Stimulated activated CD4-positive, alpha-beta T cell treated with anti-CD3 and anti-CD28 coated beads, Interleukin-15, amount 100 ng/mL, for 48 hours (primary cell): Measurements from ENCODE around the gene MALRD1.
"Not testable (repeated sequence)": the region's sequence is repeated elsewhere in the genome, so short reads cannot be mapped to it uniquely, and the experiment has no call there.

Experiments used
- DNase-seq, 2 donors: peaks; one replicate each; pipeline ENCODE4 v3.0.0-alpha.2; 2020; ENCODE audit warnings: low read depth in 2 of 2

Gene MALRD1

DNA sequence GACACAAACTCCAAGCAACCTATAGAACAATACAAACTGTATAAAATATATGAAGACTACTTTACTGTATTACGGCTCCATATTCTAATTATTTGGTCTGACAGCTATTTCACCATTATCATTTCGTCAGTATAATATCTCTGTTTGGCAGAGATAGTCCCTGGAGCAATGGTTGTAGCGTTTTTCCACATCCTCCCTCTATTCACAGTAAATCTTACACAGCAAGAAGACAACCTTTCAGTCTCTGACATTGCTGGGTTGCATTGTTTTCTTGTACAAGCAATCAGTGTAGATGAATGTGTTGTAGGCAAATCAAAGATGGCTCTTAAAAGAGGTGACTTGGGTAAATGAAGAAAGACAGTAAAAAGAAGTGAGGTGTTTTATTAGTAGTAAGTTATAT, 662.0 kb downstream of the MALRD1 start:
- no peak for DNase-seq

DNA sequence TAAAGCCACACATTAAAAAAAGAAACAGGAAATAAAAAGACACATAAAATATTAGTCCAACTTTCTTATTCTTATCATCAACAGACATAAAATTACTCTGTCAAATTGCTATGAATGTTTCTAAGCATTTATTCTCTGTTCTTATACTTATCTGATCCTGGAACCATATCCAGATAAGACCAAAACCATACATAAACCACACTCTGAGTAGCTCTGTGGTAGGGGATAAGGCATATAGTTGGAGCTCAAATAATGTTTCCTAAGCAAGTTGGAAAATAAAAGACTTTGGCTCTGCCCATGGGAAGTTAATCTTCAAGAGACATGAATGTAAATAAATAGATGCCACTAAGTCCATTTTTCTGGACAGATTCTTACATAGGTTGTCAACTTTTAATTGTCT, 664.6 kb downstream of the MALRD1 start:
- no peak for DNase-seq

GRCh38 chr10:19713800-19714525, 665.4 kb downstream of the MALRD1 start:
- DNase-seq: no peak

DNA sequence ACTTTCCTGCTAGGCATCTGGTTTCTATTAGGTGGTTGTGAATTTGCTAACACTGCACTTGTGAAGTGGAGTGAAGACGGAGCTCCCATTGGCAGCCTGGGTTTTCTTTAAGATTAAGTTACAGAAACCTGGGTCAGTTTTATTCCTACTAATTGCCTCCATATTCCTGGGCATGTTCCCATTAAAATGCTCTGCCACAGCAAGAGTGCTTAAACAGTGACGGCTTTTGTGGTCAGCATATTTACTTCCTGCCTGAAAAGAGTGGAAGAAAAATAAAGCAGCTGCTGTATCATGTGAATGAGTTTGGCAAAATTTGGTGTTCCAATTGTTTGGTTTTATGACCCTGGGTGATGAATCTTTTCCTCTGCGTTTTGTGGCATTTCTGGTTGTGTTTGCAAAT, 670.7 kb downstream of the MALRD1 start:
- no peak for DNase-seq

GRCh38 chr10:19724287-19724686, 675.7 kb downstream of the MALRD1 start:
- DNase-seq: no peak

DNA sequence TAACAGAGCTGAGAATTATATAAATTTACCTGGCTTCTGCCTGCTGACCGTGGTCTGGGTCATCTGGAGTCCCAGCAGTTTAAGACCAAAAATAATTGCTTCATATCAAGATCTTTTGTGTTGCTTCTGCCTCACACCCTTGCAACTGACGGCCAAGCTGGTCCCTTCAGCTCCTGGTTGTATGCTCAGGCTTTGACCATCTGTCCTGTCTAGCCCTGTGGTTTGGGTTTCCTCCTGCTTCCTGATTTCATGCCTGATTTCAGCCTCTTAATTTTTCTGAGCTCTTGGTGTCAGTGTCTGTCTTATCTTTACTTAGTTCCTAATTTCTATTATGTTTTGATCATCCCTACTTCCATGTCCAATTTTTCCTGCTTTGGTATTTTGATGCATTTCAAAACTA, 679.8 kb downstream of the MALRD1 start:
- DNase-seq: no peak

- no peak for DNase-seq
These were observed 680.4 kb downstream of the MALRD1 start for GRCh38 chr10:19728964-19729363.

DNA sequence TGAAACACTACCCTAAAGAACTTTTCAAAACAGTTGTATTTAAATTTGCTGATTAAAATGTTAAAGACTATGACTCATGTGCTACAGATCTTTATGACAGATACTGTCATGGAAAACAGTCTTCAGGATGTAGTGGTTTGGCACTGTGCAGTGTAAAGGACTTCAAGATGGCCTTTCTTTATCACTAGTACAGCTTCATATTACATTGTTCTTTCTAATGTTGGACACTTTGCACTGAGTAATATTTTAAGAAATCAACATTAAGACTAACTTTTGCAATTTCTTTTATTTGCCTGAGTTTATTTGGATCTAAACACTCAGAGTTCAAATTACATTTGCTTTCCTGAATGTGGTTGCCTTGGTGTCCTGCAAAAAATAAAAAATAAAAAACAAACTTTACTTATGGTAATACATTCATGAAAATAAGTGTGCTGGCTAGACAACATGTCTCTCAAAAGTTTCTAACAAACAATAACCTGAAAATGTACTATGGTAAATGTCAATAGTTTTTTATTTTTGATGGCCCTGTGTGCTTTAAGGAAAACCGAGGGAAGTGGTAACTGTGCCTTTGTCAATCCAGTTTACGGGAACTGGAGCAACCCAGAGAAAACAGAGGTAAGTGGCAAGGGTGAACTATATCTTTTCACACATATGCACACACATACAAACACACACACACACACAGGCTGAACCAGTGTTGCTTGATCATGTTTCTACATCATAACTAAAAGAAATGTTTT, 681.7 kb downstream of the MALRD1 start:
- DNase-seq: no peak

- DNase-seq: no peak
These were observed 682.3 kb downstream of the MALRD1 start for GRCh38 chr10:19730907-19731217.

- no peak for DNase-seq
These were observed 683.0 kb downstream of the MALRD1 start for GRCh38 chr10:19731560-19731959.

DNA sequence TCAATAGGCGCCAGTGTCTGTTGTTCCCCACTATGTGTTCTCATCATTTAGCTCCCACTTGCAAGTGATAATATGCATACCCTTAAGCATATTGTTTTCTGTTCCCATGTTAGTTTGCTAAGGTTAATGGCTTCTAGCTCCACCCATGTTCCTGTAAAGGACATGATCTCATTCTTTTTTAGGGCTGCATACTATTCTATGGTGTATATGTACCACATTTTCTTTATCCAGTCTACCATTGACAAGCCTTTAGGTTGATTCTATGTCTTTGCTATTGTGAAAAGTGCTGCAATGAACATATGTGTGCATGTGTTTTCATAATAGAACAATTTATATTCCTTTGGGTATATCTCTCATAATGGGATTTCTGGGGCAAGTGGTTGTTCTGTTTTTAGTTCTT, 689.8 kb downstream of the MALRD1 start:
- DNase-seq: no peak

GRCh38 chr10:19739232-19739631, 690.6 kb downstream of the MALRD1 start:
- not testable (repeated sequence) for DNase-seq

DNA sequence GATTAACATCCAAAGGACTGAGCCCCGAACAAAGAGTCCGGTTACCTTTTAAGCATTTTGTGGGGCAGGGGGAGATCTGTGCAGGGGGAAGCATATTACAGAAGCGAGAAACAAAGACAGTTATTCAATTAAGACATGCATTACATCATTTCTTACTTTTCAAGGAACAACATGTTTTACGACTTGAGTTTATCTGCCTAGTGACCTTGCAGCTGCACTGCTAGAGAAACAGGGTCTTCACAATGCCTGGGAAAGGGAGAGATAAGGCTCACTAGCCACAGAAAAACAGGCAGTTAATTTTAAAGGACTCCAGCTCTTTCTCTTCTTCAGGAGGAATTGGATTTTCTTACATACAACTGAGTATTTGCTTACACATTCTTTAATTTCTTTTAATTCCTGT, 693.5 kb downstream of the MALRD1 start:
- DNase-seq: not testable (repeated sequence)

DNA sequence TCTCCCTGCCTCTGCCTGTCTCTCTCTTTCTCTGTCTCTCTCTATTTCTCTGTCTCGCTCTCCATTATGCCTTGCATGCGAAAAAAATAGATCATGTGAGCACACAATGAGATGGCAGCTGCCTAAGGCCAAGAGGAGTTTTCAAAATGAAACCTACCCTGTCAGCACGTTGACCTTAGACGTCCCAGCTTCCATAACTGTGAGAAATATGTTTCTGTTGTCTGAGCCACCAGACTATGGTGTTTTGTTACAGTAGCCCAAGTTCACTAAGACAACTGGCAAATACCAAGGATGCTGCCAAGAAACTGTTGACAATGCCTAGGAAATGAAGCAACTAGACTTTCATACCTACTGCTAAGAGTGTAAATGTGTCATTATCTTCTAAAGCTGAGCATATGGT, 697.1 kb downstream of the MALRD1 start:
- DNase-seq: no peak

GRCh38 chr10:19749185-19749729, 700.7 kb downstream of the MALRD1 start:
- no peak for DNase-seq

GRCh38 chr10:19750972-19751371, 702.4 kb downstream of the MALRD1 start:
- DNase-seq: no peak

- no peak for DNase-seq
These were observed 708.3 kb downstream of the MALRD1 start for GRCh38 chr10:19756919-19757318.

GRCh38 chr10:19762026-19762425, 713.4 kb downstream of the MALRD1 start:
- DNase-seq: no peak

DNA sequence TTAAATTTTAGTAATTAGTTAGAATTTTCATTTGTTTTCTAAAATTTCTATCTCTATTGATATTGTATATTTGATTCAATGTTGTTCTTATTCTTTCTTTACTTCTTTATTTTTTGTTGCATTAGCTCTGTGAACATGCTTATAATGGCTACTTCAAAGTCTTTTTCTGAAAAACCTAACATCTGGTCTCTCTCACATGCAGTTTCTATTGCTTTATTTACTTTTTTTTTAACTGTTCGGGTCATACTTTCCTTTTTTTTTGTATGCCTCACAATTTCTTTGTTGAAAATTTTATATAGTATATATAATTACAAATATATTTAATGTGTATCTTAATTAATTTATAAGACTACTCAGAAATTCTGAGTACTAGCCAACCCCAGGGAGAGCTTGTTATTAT, 715.5 kb downstream of the MALRD1 start:
- no peak for DNase-seq

- no peak for DNase-seq
These were observed 719.3 kb downstream of the MALRD1 start for GRCh38 chr10:19767876-19768275.

DNA sequence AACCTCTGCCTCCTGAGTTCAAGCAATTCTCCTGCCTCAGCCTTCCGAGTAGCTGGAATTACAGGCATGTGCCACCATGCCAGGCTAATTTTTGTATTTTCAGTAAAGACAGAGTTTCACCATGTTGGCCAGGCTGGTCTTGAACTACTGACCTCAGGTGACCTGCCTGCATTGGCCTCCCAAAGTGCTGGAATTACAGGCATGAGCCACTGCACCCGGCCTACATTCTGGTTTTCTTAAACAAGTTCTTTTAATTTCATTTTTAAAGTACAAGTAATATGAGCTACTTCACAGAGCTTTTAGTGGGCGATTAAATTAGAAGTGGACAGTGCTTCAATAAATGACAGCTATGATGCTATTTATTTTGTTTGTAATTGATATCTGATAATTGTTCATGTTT, 721.2 kb downstream of the MALRD1 start:
- not testable (repeated sequence) for DNase-seq

DNA sequence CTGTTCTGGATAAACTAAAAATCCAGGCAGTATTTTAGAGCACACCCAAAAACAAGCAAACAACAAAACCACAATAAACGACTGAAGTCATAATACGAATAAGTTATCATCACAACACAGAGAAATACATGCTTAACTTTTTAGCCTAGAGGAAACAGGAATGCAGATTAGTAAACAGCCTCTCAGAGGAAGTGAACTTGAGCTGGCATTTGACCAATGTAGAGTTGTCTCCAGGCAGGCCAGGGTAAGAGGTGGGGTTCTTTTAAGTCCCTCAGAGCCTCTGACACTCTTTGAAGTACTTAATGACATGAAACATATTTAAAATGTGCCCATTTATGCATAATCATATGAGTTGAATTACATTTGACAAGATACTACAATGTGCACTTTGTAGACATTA, 724.4 kb downstream of the MALRD1 start:
- no peak for DNase-seq

GRCh38 chr10:19775296-19775695, 726.7 kb downstream of the MALRD1 start:
- DNase-seq: no peak
